Keratinocyte (primary cell): ENCODE results near the gene ABCG1. TPM values are rescaled to one million over a fixed set of nuclear protein-coding genes. Genes with fewer than 3 reads are reported as not detected.

Source experiments
- DNase-seq: peaks from one replicate; pipeline ENCODE4 v3.0.0-alpha.2; 2011; ENCODE audit warnings: low read depth, missing footprints, low spot score
- FAIRE-seq: peaks from 2 replicates; lab custom pipeline; 2011; peaks lifted over from hg19 to GRCh38; lab: Jason Lieb, UNC
- H2AFZ ChIP-seq: 2 replicates; pipeline ENCODE4 v1.6.0; 2012; ENCODE audit warnings: low read length, control low read depth, inconsistent platforms; ENCODE audit not compliant: control insufficient read depth
- H3K27ac ChIP-seq: 2 replicates; pipeline ENCODE4 v1.5.1; 2011; ENCODE audit warnings: low read length; ENCODE audit not compliant: control insufficient read depth, insufficient read depth
- H3K27me3 ChIP-seq: 3 replicates; pipeline ENCODE4 v1.6.0; 2011; ENCODE audit warnings: low read length; ENCODE audit not compliant: control insufficient read depth, insufficient read depth; ENCODE audit errors: extremely low read depth
- H3K36me3 ChIP-seq, 2 experiments: 2 replicates in 1 of 2; 3 replicates in 1 of 2; pipeline ENCODE4 v1.5.1; 2011; ENCODE audit warnings: low read length in 2 of 2, mild to moderate bottlenecking in 1 of 2; ENCODE audit not compliant: control insufficient read depth in 2 of 2, insufficient read depth in 2 of 2; ENCODE audit errors: extremely low read depth in 1 of 2
- H3K4me1 ChIP-seq: 3 replicates; pipeline ENCODE4 v1.5.1; 2011; ENCODE audit warnings: low read length; ENCODE audit not compliant: control insufficient read depth, insufficient read depth; ENCODE audit errors: extremely low read depth
- H3K4me2 ChIP-seq: 3 replicates; pipeline ENCODE4 v1.6.0; 2011; ENCODE audit warnings: low read depth, low read length; ENCODE audit not compliant: control insufficient read depth, insufficient read depth; ENCODE audit errors: extremely low read depth
- H3K4me3 ChIP-seq, 3 experiments: fragments of 200-600 bp in 1 of 3; sonication (generic) in 1 of 3; 2 replicates in 2 of 3; 3 replicates in 1 of 3; pipeline ENCODE4 v1.5.1; 2011 to 2016; ENCODE audit warnings: low read length in 3 of 3, mild to moderate bottlenecking in 3 of 3, control low read depth in 2 of 3, inconsistent platforms in 1 of 3, low read depth in 1 of 3, mixed read lengths in 1 of 3, mixed run types in 1 of 3, moderate library complexity in 1 of 3; ENCODE audit not compliant: control insufficient read depth in 2 of 3, insufficient read depth in 2 of 3; ENCODE audit errors: extremely low read depth in 1 of 3
- H3K79me2 ChIP-seq: 2 replicates; pipeline ENCODE4 v1.6.0; 2012; ENCODE audit warnings: low read length; ENCODE audit not compliant: control insufficient read depth, insufficient read depth
- H3K9ac ChIP-seq: 3 replicates; pipeline ENCODE4 v1.6.0; 2011; ENCODE audit warnings: low read length; ENCODE audit not compliant: control insufficient read depth, insufficient read depth; ENCODE audit errors: extremely low read depth
- H3K9me1 ChIP-seq: 3 replicates; pipeline ENCODE4 v1.6.0; 2011; ENCODE audit warnings: low read length; ENCODE audit not compliant: control insufficient read depth, insufficient read depth; ENCODE audit errors: extremely low read depth
- H3K9me3 ChIP-seq: 2 replicates; pipeline ENCODE4 v1.5.1; 2012; ENCODE audit warnings: low read depth, low read length; ENCODE audit not compliant: control insufficient read depth
- H4K20me1 ChIP-seq: 3 replicates; pipeline ENCODE4 v1.6.0; 2011; ENCODE audit warnings: low read length; ENCODE audit not compliant: control insufficient read depth, insufficient read depth; ENCODE audit errors: extremely low read depth
- EZH2 ChIP-seq: IDR thresholded peaks from one replicate; pipeline ENCODE4 v1.6.1; 2012; ENCODE audit warnings: inconsistent platforms, mild to moderate bottlenecking, low read length, moderate library complexity
- dilution Hi-C: fragments of 300-500 bp; cut with MboI; formaldehyde crosslinking; loops from one replicate; pipeline ENCODE4 v1.7.0; 2020; ENCODE audit warnings: low sequenced_read_pairs; ENCODE audit not compliant: extremely low pct_ligation_motif_present
- polyA plus RNA-seq, 5 experiments: library from polyadenylated mRNA; depleted of rRNA in 3 of 5; stranded (reverse) in 3 of 5; stranded (forward) in 1 of 5; unstranded in 1 of 5; fragments of >200 nt; gene quantifications; 1 replicate in 1 of 5; 2 replicates in 3 of 5; 3 replicates in 1 of 5; pipeline versions ENCODE4 v1.2.1 to v1.2.3, GENCODE V29; 2011 to 2012; ENCODE audit warnings: missing spikeins in 2 of 5, low read depth in 1 of 5, low replicate concordance in 1 of 5
- TF ChIP-seq, protein P1 (sequence below), 3 experiments: IDR thresholded peaks in 1 of 3; conservative IDR thresholded peaks in 1 of 3; optimal IDR thresholded peaks in 1 of 3; 2 replicates in 2 of 3; 3 replicates in 1 of 3; pipeline versions ENCODE3 to v1.5.1; 2011; ENCODE audit warnings: low read length in 3 of 3, mild to moderate bottlenecking in 3 of 3, moderate library complexity in 2 of 3, control low read depth in 1 of 3, inconsistent platforms in 1 of 3; ENCODE audit not compliant: insufficient read depth in 2 of 3; ENCODE audit errors: extremely low read depth in 1 of 3

The ABCG1 gene
- polyA plus RNA-seq, 1 donor (not counting 4 experiments of a cell fraction or from before 2014, with no cell fraction given), result 3.3 TPM

DNA sequence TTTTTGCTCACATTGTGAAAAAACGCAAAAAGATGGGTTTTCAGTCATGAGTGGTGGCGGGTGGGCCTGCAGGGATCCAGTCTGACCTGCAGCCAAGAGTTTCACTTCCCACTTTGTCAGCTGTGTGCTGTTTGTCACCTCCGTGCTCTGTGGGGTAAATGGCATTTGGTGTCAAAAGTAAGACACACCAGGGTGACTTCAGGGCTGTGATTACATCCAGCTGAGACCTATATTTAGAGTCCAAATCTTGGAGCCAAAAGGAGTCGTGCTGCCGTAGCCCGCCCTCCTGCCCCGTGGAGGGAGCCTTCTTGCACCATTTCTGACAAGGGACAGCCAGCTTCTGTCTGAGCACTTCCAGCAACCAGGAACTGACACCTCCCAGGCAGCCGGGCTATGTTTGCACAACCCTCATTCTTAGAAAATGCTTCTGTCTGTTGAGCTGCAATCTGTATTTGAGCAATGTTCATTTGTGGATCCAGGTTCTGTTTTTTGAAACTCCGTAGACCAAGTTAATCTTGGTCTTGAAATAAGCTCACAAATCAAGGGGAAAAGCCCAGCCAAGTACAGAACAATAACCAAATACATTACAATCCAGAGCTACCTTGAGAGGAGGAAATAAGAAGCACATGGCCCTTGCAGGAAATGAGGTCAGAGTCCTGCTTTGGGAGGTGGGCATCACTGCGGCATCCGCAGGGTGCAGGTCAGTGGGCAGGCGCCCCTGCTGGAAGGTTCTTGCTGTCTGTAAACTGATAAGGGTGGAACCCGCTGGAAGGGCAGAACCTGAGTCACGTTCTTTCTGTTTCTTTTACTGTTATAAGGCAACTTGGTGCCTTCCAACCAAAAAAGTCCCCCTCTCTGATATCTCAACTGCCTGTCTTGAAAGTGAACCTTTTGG lies 14.4 kb downstream of the ABCG1 start:
- dilution Hi-C loops, result no loop called here
- H3K36me3 ChIP-seq, result no peaks in the 10 kb centered on the region
- no peak for DNase-seq
- H3K9ac ChIP-seq, result no peak overlapping the region
- H3K27me3 ChIP-seq, result peaks cover 4% of the 10 kb centered on the region
- peak overlapping the region; percentile 89 for H3K4me2 ChIP-seq
- H3K9me1 ChIP-seq, result peaks cover 3% of the 10 kb centered on the region
- H3K9me3 ChIP-seq, result no peaks in the 10 kb centered on the region
- no peak overlapping the region for H2AFZ ChIP-seq
- H3K79me2 ChIP-seq, result no peaks in the 10 kb centered on the region
- no peak overlapping the region for H3K27ac ChIP-seq
- no peak for FAIRE-seq
- H3K4me1 ChIP-seq, result peaks cover 42% of the 10 kb centered on the region
- TF ChIP-seq EZH2, result no peak
- TF ChIP-seq, protein P1, sequence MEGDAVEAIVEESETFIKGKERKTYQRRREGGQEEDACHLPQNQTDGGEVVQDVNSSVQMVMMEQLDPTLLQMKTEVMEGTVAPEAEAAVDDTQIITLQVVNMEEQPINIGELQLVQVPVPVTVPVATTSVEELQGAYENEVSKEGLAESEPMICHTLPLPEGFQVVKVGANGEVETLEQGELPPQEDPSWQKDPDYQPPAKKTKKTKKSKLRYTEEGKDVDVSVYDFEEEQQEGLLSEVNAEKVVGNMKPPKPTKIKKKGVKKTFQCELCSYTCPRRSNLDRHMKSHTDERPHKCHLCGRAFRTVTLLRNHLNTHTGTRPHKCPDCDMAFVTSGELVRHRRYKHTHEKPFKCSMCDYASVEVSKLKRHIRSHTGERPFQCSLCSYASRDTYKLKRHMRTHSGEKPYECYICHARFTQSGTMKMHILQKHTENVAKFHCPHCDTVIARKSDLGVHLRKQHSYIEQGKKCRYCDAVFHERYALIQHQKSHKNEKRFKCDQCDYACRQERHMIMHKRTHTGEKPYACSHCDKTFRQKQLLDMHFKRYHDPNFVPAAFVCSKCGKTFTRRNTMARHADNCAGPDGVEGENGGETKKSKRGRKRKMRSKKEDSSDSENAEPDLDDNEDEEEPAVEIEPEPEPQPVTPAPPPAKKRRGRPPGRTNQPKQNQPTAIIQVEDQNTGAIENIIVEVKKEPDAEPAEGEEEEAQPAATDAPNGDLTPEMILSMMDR (optimal IDR thresholded peaks at IDR 0.05 in 1 of 3, IDR thresholded peaks at IDR 0.05 in 1 of 3, conservative IDR thresholded peaks at IDR 0.05 in 1 of 3; ENCODE audit: extremely low read depth in 1 of 3, insufficient read depth in 2 of 3, low read length in 3 of 3), result peak; percentile 36 to 59 (median 47)
- H3K4me3 ChIP-seq, result no peak overlapping the region
- no peaks in the 10 kb centered on the region for H4K20me1 ChIP-seq

DNA sequence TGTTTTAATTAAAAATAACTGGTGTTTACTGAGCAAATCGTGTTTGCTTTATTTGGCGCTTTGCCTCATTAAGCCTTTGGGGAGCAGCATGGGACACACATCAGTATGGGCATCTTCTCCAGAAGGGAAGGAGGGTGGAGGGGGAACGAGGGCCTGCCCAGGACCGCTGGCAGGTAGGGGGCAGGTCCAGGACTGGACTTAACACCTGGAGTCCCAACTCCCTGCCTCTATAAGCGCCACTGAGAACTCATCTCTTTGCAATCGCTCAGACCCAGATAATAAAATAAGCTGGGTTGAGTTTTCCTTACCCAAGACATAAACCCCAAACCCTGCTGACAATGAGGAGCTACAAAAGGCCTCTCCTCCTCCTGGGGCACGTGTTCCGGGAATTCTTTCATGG lies 15.1 kb downstream of the ABCG1 start:
- Histone ChIP-seq H2AFZ (peak overlapping the region; percentile 50), H3K9me3 (no peaks in the 10 kb centered on the region), H3K27me3 (peaks cover 4% of the 10 kb centered on the region), H4K20me1 (no peaks in the 10 kb centered on the region), H3K27ac (peak overlapping the region; percentile 33), H3K4me1 (peaks cover 35% of the 10 kb centered on the region), H3K79me2 (no peaks in the 10 kb centered on the region), H3K36me3 (no peaks in the 10 kb centered on the region), H3K9ac (peak overlapping the region; percentile 60), H3K4me2 (peak overlapping the region; percentile 89), H3K9me1 (no peaks in the 10 kb centered on the region), H3K4me3 (peak overlapping the region in 1 of 3 experiments; percentile 51)
- no peak for DNase-seq
- dilution Hi-C loops, result no loop called here
- no peak for FAIRE-seq
- TF ChIP-seq EZH2, result no peak
- TF ChIP-seq, protein P1 (optimal IDR thresholded peaks at IDR 0.05 in 1 of 3, IDR thresholded peaks at IDR 0.05 in 1 of 3, conservative IDR thresholded peaks at IDR 0.05 in 1 of 3; ENCODE audit: extremely low read depth in 1 of 3, insufficient read depth in 2 of 3, low read length in 3 of 3), result no peak
